GM18951 (cell line): Measurements from ENCODE around the gene MIOX.

Experiments
- POLR2A ChIP-seq: IDR thresholded peaks from 4 replicates; pipeline ENCODE4 v1.6.1; 2011; ENCODE audit warnings: mild to moderate bottlenecking; ENCODE audit not compliant: insufficient read length, insufficient read depth; ENCODE audit errors: extremely low read depth
- in situ Hi-C: fragments of 300-500 bp; cut with MboI; formaldehyde crosslinking; loops from one replicate; pipeline ENCODE4 v1.12.0; 2022; ENCODE audit warnings: low sequenced_read_pairs, mixed read lengths, inconsistent platforms; ENCODE audit not compliant: unreplicated experiment

Gene MIOX

GRCh38 chr22:50471962-50472361 is 14.7 kb upstream of the MIOX start:
- in situ Hi-C loops, result no loop called here
- TF ChIP-seq POLR2A, result no peak

GRCh38 chr22:50473088-50473487 is 13.6 kb upstream of the MIOX start:
- no peak for TF ChIP-seq POLR2A
- in situ Hi-C loops, result no loop called here

DNA sequence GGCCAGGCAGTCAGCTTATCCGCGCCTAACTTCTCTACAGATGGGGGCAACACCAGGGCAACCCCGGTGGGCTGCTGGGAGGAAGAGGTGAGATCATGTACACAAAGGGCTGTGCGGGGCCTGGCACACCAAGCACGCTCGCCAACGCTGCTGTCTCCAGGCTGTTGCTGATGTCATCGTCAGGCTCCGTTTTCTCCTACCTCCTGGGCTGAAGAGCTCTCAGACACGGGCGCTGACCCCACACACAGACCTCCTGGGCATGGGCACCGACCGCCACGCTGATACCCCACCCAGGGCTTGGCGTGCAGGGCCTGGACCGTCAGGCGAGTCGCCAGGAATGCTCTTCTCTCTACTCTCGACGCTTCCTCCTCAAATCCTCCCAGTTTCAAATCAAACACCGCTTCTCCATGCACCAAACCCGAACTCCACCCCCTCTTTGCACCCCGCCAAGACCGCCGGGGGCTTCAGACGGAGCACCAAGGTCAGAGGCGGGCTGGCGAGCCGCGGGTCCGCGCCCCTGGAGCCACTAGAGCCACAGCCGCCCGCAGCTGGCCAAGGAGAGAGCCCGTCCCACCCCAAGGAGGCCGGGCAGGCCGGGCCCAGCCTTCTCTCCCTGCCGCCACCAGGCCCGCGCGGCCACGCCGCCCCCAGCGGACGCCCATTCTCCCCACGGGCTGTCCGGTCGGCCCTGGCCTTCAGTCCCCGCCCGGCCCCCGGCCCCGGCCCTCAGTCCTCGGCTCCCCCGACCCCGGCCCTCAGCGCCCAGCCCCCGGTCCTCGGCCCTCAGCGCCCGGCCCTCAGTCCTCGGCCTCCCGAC is 12.6 kb upstream of the MIOX start:
- in situ Hi-C loops, result no loop called here
- no peak for TF ChIP-seq POLR2A

DNA sequence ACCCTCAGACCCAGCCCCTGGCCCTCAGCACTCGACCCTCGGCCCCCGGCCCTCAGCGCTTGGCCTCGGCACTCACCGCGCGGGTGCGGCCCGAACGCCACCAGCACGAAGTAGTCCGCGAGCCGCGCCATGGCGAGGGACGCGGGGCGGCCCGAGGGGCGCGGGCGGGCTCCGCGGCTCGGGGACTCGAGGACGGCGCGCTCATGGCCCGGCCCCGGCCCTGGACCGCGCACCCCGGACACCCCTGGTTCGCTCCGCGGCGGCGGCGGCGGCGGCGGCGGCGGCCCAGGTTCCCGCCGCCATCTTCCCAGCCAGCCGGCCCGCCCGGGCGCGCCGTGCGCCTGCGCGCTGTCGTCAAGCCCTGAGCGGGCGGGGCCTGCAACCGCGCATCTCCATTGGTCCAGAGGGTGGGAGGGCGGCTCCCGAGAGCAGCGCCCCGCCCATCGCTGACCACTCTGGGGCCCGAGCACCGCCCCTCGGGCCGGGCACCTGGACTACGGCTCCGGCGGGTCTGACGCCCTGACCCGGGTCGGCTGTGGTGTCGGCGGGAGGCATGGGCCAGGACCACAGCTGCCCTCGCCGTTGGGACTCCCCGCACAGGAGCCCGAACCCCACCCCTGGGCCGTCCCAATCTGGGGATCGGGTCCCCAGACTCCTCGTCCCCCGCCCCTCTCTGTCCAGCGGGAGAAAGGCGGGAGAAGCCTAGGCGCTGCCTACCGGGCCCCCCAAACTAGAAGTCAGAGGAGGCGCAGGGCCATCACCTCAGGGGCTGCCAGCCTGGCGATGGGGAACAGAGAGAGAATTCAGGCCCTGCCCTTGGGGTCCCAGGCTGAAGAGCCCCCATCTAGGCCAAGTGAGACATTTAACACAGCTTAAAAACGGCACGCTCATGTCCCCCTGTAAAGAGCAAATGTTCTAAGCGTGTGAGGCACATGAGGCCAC is 11.7 kb upstream of the MIOX start, which contains the start of gene SBF1:
Gene SBF1 (minus strand): TSS at position 326 of the 942 bp plus-strand sequence. CDS start 195 bp downstream, at position 131.
- peak; percentile 70 for TF ChIP-seq POLR2A
- in situ Hi-C loops, result no loop called here

GRCh38 chr22:50475652-50476002 is 11.0 kb upstream of the MIOX start:
- in situ Hi-C loops, result no loop called here
- no peak for TF ChIP-seq POLR2A

- in situ Hi-C loops, result no loop called here
- TF ChIP-seq POLR2A, result no peak
These were observed 9.8 kb upstream of the MIOX start for GRCh38 chr22:50476868-50477267.

DNA sequence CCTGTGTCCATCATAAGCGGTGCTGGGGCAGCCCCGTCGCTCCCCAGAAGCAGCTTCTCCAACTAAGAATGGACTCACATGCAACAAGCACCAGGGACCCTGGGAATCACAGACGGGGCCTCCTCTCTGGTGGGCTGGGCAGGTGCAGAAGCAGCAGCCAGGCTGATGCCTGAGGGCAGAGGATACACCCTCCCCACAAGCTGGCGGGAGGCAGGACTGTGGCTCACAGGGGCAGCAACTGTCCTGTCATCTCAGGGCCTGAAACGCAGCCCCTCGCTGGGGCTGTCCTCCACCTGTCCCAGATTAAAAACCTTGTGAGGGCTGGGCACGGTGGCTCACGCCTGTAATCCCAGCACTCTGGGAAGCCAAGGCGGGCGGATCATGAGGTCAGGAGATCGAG is 8.7 kb upstream of the MIOX start:
- in situ Hi-C loops, result no loop called here

DNA sequence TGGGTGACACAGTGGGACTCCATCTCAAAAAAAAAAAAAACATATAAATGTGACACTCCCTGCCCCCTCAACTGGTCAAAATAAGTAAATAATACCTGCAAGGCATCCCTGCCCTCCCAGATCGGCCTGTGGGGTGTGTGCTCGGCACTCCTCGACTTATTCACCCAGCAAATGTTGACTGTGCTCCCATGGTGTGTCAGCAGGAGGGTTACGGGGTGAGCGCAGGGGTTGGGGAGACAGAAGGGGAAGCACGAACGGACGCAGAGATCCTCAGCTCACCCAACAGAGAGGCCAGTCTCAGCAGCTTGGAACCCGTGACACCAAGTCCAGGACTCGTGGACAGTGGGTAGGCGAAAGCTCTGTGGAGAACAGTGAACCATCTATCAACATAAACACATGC is 6.9 kb upstream of the MIOX start:
- in situ Hi-C loops, result no loop called here
- TF ChIP-seq POLR2A, result no peak

More for the DNA sequence above, 8.7 kb upstream of the MIOX start:
- TF ChIP-seq POLR2A, result no peak

DNA sequence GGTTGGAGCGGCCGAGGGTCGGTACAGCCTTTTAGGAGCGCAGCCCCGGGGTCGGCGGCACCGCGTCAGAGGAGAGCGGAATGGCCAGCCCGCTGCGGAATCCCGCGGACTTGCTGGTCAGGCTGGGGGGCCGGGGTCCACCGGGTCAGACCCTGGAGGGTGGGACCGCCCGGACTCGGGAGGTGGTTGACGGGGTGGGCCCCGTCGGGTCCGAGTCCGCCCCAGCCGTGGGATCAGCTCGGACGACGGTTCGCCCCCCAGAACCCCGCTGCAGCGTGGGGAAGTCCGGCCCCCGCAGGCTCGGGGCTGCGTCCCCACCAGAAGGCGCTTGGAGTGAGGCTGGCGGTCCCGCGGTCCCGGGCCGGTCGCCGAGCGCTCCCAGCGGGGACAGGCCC is 5.6 kb upstream of the MIOX start:
- in situ Hi-C loops, result no loop called here
- no peak for TF ChIP-seq POLR2A

- TF ChIP-seq POLR2A, result no peak
These were observed 5.1 kb upstream of the MIOX start, which contains the start of gene ADM2 for GRCh38 chr22:50481440-50482106. Gene ADM2, plus strand, starts transcription at chr22:50481543. Its CDS starts 305 bp downstream, at chr22:50481848.

DNA sequence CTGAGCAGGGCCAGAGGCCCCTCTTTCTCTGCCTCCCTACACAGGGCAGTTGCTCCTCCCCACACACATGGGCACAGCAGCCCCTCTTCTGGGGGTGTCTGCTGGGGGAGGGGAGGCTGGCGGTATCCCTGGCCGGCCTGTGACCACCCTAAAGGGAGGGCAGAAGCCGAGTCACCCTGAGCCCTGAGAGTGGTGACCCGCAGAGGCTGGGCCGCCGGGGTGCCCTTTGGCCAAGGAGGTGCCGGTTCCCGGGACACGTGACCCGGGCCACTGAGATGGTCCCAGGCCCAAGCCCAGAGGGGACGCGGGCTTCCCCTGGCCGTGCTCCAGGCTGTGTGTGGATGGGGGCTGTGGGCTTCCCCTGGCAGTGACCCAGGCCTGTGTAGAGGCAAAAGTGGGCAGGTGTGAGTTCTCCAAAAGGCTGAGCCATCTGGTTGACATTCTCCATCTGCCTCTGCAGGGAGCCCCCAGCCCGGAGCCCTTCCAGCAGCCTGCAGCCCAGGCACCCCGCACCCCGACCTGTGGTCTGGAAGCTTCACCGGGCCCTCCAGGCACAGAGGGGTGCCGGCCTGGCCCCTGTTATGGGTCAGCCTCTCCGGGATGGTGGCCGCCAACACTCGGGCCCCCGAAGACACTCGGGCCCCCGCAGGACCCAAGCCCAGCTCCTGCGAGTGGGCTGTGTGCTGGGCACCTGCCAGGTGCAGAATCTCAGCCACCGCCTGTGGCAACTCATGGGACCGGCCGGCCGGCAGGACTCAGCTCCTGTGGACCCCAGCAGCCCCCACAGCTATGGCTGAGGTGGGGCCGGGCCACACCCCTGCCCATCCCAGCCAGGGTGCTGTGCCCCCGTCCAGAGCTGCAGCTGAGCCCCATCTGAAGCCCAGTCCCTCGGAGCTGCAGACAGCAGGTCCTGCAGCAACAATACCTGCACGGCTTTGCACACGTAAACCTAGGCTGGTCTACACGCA is 4.3 kb upstream of the MIOX start:
- in situ Hi-C loops, result no loop called here
- no peak for TF ChIP-seq POLR2A

More at GRCh38 chr22:50481440-50482106, 5.1 kb upstream of the MIOX start, which contains the start of gene ADM2:
- in situ Hi-C loops, result no loop called here

DNA sequence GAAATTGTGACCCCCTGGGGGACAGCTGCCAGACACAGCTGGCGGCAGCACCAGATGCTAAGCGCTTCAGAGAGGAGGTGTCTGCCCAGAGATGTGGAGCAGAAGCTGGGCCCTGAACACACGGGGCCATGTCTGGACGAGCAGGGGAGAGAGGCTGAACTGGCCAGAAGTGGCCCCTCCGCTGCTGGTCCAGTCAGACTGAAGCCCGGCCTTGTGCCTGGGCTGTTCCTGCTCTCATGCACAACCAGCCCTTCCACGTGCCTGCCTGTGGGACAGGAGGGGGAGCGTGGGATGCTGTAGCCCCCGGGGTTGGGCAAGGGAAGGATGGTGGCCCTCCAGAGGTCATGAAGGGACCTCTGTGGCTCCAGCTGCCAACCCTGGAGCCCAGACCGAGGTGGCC is 3.6 kb upstream of the MIOX start:
- TF ChIP-seq POLR2A, result no peak
- in situ Hi-C loops, result no loop called here
